Gastroesophageal sphincter (tissue), 4 donors: Measurements from ENCODE around the gene SLC45A2. TPM values are rescaled to one million over a fixed set of nuclear protein-coding genes. Genes with fewer than 3 reads are reported as not detected.
A peak's percentile ranks its signal among the peaks of the same experiment; 100 is the strongest.

Experiments used
- ATAC-seq: fragments of 150-250 bp; one replicate; pipeline ENCODE4 v1.9.1; 2016; ENCODE audit warnings: mild to moderate bottlenecking, moderate library complexity
- H3K27ac ChIP-seq, 4 donors: fragments of 200-600 bp; sonication (generic) in 3 of 4; 1 replicate in 3 of 4; 2 replicates in 1 of 4; pipeline ENCODE4 v1.5.1; 2016 to 2019
- H3K27me3 ChIP-seq: fragments of 200-600 bp; sonication (generic); one replicate; pipeline ENCODE4 v1.5.1; 2019
- H3K36me3 ChIP-seq, 2 donors: fragments of 200-600 bp; sonication (generic); one replicate each; pipeline ENCODE4 v1.5.1; 2019; ENCODE audit warnings: control low read depth in 1 of 2
- H3K4me1 ChIP-seq, 3 donors: fragments of 200-600 bp; sonication (generic); 1 replicate in 2 of 3; 2 replicates in 1 of 3; pipeline ENCODE4 v1.5.1; 2016 to 2019; ENCODE audit warnings: control low read depth in 2 of 3
- H3K4me3 ChIP-seq, 2 donors: fragments of 200-600 bp; sonication (generic); one replicate each; pipeline ENCODE4 v1.5.1; 2019; ENCODE audit warnings: mild to moderate bottlenecking in 1 of 2, moderate library complexity in 1 of 2
- H3K9me3 ChIP-seq, 3 donors: fragments of 200-600 bp; sonication (generic); one replicate each; pipeline ENCODE4 v1.5.1; 2017 to 2019; ENCODE audit warnings: control low read depth in 2 of 3
- CTCF ChIP-seq, 4 experiments: fragments of 200-600 bp in 2 of 4; fragments of 450-650 bp in 2 of 4; sonication (generic) in 1 of 4; IDR thresholded peaks; one replicate each; pipeline ENCODE4 v1.5.1; 2017 to 2019; ENCODE audit warnings: antibody characterized with exemption in 4 of 4, mild to moderate bottlenecking in 2 of 4, moderate library complexity in 2 of 4
- EP300 ChIP-seq: sonication (generic); formaldehyde crosslinking; IDR thresholded peaks from one replicate; pipeline ENCODE4 v1.6.1; 2017; ENCODE audit warnings: antibody characterized with exemption, mild to moderate bottlenecking
- POLR2A ChIP-seq, 2 donors: fragments of 450-650 bp; IDR thresholded peaks; one replicate each; pipeline ENCODE4 v1.6.1; 2017; ENCODE audit warnings: antibody characterized with exemption in 2 of 2, mild to moderate bottlenecking in 2 of 2, moderate library complexity in 1 of 2
- POLR2AphosphoS5 ChIP-seq: sonication (generic); formaldehyde crosslinking; IDR thresholded peaks from one replicate; pipeline ENCODE4 v1.6.1; 2017; ENCODE audit warnings: antibody characterized with exemption
- WGBS, 2 donors: methylation state at CpG; one replicate each; pipeline ENCODE4 v1.1.5; 2018; ENCODE audit warnings: low coverage in 1 of 2; 5-methylcytosine and 5-hydroxymethylcytosine counted together
- total RNA-seq, 4 donors: library from RNA; depleted of rRNA; stranded (reverse); fragments of >200 nt; gene quantifications; one replicate each; pipeline ENCODE4 v1.1.0, GENCODE V29; 2016

SLC45A2 gene
- total RNA-seq, 4 donors from 2014 or later: 0.15 TPM; not detected in 3

GRCh38 chr5:34007621-34008600, 23.4 kb upstream of the SLC45A2 start, which contains the start of gene AMACR:
TSS of gene AMACR (minus strand) at chr5:34008050. CDS start at chr5:34008019, 31 bp downstream.
- peak; percentile 98 for ATAC-seq
- Histone ChIP-seq H3K27ac (peak within 1 kb of the TSS; percentile 71 to 92 (median 92)), H3K9me3 (no peaks in the 10 kb centered on the region), H3K27me3 (no peaks in the 10 kb centered on the region), H3K4me3 (peak within 1 kb of the TSS; percentile 46 to 67), H3K4me1 (peaks cover 0 to 37% (median 14%) of the 10 kb centered on the region in 3 donors), H3K36me3 (peaks cover 0 to 11% of the 10 kb centered on the region in 2 donors)
- 0% methylated on average over 15 to 18 of the region's 76 CpGs for WGBS, 2 donors
- TF ChIP-seq POLR2AphosphoS5: peak; percentile 74
- peak in 1 of 4 experiments; percentile 4 for TF ChIP-seq CTCF (IDR thresholded peaks at IDR 0.05)
- TF ChIP-seq EP300: peak; percentile 4
- peak; percentile 86 to 90 for TF ChIP-seq POLR2A (IDR thresholded peaks at IDR 0.05)

GRCh38 chr5:34007201-34007620, 22.7 kb upstream of the SLC45A2 start:
- Histone ChIP-seq H3K27me3 (no peaks in the 10 kb centered on the region), H3K9me3 (no peaks in the 10 kb centered on the region), H3K36me3 (peaks cover 0 to 15% of the 10 kb centered on the region in 2 donors), H3K4me1 (peaks cover 0 to 38% (median 14%) of the 10 kb centered on the region in 3 donors), H3K4me3 (peak overlapping the region; percentile 46 to 67), H3K27ac (peak overlapping the region; percentile 71 to 92 (median 92))
- ATAC-seq: no peak
- 0 to 1% methylated on average over 6 to 11 of the region's 11 CpGs for WGBS, 2 donors
- TF ChIP-seq POLR2AphosphoS5: no peak
- no peak for TF ChIP-seq POLR2A (IDR thresholded peaks at IDR 0.05)
- TF ChIP-seq CTCF (IDR thresholded peaks at IDR 0.05): no peak
- no peak for TF ChIP-seq EP300

- H3K4me3 ChIP-seq: no peak overlapping the region
- peak overlapping the region; percentile 15 to 92 (median 92) for H3K27ac ChIP-seq
- no peaks in the 10 kb centered on the region for H3K9me3 ChIP-seq
- H3K27me3 ChIP-seq: no peaks in the 10 kb centered on the region
- 47 to 60% methylated on average over 4 of the region's 4 CpGs for WGBS, 2 donors
- H3K4me1 ChIP-seq: peaks cover 0 to 53% (median 22%) of the 10 kb centered on the region in 3 donors
- H3K36me3 ChIP-seq: peaks cover 0 to 15% of the 10 kb centered on the region in 2 donors
- TF ChIP-seq EP300: no peak
- ATAC-seq: no peak
Observed at GRCh38 chr5:34005681-34006080, 21.2 kb upstream of the SLC45A2 start.

DNA sequence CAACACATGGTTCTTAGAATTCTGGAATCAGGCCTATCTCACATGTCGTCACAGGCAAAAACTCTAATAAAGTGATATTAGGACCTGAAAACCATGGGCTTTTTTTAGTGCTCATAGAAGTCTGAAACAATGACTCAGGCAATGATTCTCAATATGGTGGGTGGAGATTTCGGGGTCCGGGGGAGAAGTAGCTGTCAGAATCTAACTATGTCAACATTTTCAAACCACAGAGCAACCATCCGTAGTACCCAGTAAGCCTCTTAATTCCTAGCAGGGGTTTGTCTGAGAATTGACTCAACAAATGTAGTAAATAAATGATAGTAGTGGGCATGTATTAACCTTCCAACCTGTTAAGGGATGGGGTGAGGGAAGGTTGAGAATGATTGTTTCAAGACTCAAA, 20.7 kb upstream of the SLC45A2 start:
- peak overlapping the region in 3 of 4 donors; percentile 15 to 92 (median 92) for H3K27ac ChIP-seq
- no peaks in the 10 kb centered on the region for H3K9me3 ChIP-seq
- no peaks in the 10 kb centered on the region for H3K27me3 ChIP-seq
- peaks cover 0 to 57% (median 22%) of the 10 kb centered on the region in 3 donors for H3K4me1 ChIP-seq
- H3K4me3 ChIP-seq: no peak overlapping the region
- no peak for TF ChIP-seq CTCF (IDR thresholded peaks at IDR 0.05)
- H3K36me3 ChIP-seq: peaks cover 0 to 15% of the 10 kb centered on the region in 2 donors
- ATAC-seq: no peak
- WGBS, 2 donors: 86 to 96% methylated on average over 3 to 4 of the region's 4 CpGs

- no peaks in the 10 kb centered on the region for H3K27me3 ChIP-seq
- H3K36me3 ChIP-seq: peaks cover 0 to 15% of the 10 kb centered on the region in 2 donors
- no peak for ATAC-seq
- no peak overlapping the region for H3K4me3 ChIP-seq
- WGBS, 2 donors: 73 to 86% methylated on average over 3 to 4 of the region's 4 CpGs
- TF ChIP-seq EP300: no peak
- no peak for TF ChIP-seq POLR2AphosphoS5
- TF ChIP-seq POLR2A (IDR thresholded peaks at IDR 0.05): no peak
- no peak for TF ChIP-seq CTCF (IDR thresholded peaks at IDR 0.05)
- peaks cover 0 to 58% (median 22%) of the 10 kb centered on the region in 3 donors for H3K4me1 ChIP-seq
- H3K9me3 ChIP-seq: no peaks in the 10 kb centered on the region
- no peak overlapping the region for H3K27ac ChIP-seq
Observed at GRCh38 chr5:34003941-34004340, 19.4 kb upstream of the SLC45A2 start.
